Mesothelial cell of epicardium (in vitro differentiated cells): ENCODE data around the gene FXYD3. TPM values are rescaled to one million over a fixed set of nuclear protein-coding genes. Genes with fewer than 3 reads are reported as not detected.

Experiments used
- DNase-seq, 2 experiments: peaks; one replicate each; pipeline ENCODE4 v3.0.0; 2021; ENCODE audit warnings: low spot score in 2 of 2; ENCODE audit not compliant: unreplicated experiment in 2 of 2
- H3K27ac Mint-ChIP-seq: 2 replicates; pipeline ENCODE4 v1.8.0; 2021; ENCODE audit warnings: mixed read lengths
- H3K27me3 Mint-ChIP-seq: 2 replicates; pipeline ENCODE4 v1.8.0; 2021; ENCODE audit warnings: low read depth, mixed read lengths
- H3K36me3 Mint-ChIP-seq: 2 replicates; pipeline ENCODE4 v1.8.0; 2021; ENCODE audit warnings: mixed read lengths
- H3K4me1 Mint-ChIP-seq: 2 replicates; pipeline ENCODE4 v1.8.0; 2021; ENCODE audit warnings: mixed read lengths
- H3K4me3 Mint-ChIP-seq: 2 replicates; pipeline ENCODE4 v1.8.0; 2021; ENCODE audit warnings: mild to moderate bottlenecking, moderate library complexity, mixed read lengths
- H3K9me3 Mint-ChIP-seq: 2 replicates; pipeline ENCODE4 v1.8.0; 2021; ENCODE audit warnings: mixed read lengths
- CTCF ChIP-seq: fragments of 200-600 bp; sonication (generic); IDR thresholded peaks from one replicate; pipeline ENCODE4 v1.5.0; 2021; ENCODE audit warnings: antibody characterized with exemption; ENCODE audit not compliant: unreplicated experiment
- total RNA-seq: library from RNA; stranded (reverse); gene quantifications from 3 replicates; pipeline ENCODE4 v1.2.1, GENCODE V29; 2021

The FXYD3 gene
- total RNA-seq, 1 donor from 2014 or later: 5.5 TPM

GRCh38 chr19:35108730-35109129 lies 6.9 kb upstream of the FXYD3 start:
- H3K36me3 Mint-ChIP-seq: no peaks in the 10 kb centered on the region
- no peaks in the 10 kb centered on the region for H3K9me3 Mint-ChIP-seq
- no peak for DNase-seq
- H3K27me3 Mint-ChIP-seq: no peaks in the 10 kb centered on the region
- no peak overlapping the region for H3K27ac Mint-ChIP-seq
- H3K4me1 Mint-ChIP-seq: peaks cover 2% of the 10 kb centered on the region
- H3K4me3 Mint-ChIP-seq: no peak overlapping the region
- no peak for TF ChIP-seq CTCF

GRCh38 chr19:35109395-35110112 lies 6.1 kb upstream of the FXYD3 start:
- TF ChIP-seq CTCF: no peak
- Mint-ChIP-seq H3K27ac (no peak overlapping the region), H3K4me3 (no peak overlapping the region), H3K9me3 (no peaks in the 10 kb centered on the region), H3K4me1 (peaks cover 6% of the 10 kb centered on the region), H3K27me3 (no peaks in the 10 kb centered on the region), H3K36me3 (no peaks in the 10 kb centered on the region)
- DNase-seq: no peak

GRCh38 chr19:35110974-35111373 lies 4.6 kb upstream of the FXYD3 start:
- H3K36me3 Mint-ChIP-seq: no peaks in the 10 kb centered on the region
- H3K4me1 Mint-ChIP-seq: peaks cover 17% of the 10 kb centered on the region
- no peak overlapping the region for H3K27ac Mint-ChIP-seq
- H3K9me3 Mint-ChIP-seq: no peaks in the 10 kb centered on the region
- H3K27me3 Mint-ChIP-seq: peaks cover 3% of the 10 kb centered on the region
- DNase-seq: no peak
- no peak overlapping the region for H3K4me3 Mint-ChIP-seq
- TF ChIP-seq CTCF: no peak

GRCh38 chr19:35112995-35113688 lies 2.5 kb upstream of the FXYD3 start:
- Mint-ChIP-seq H3K9me3 (no peaks in the 10 kb centered on the region), H3K27me3 (peaks cover 4% of the 10 kb centered on the region), H3K4me3 (no peak overlapping the region), H3K4me1 (peaks cover 26% of the 10 kb centered on the region), H3K27ac (no peak overlapping the region), H3K36me3 (no peaks in the 10 kb centered on the region)
- no peak for TF ChIP-seq CTCF
- no peak for DNase-seq

- no peaks in the 10 kb centered on the region for H3K36me3 Mint-ChIP-seq
- H3K4me1 Mint-ChIP-seq: peaks cover 26% of the 10 kb centered on the region
- H3K27ac Mint-ChIP-seq: no peak overlapping the region
- H3K27me3 Mint-ChIP-seq: peaks cover 4% of the 10 kb centered on the region
- peak; percentile 56 to 93 for DNase-seq
- peak overlapping the region; percentile 70 for H3K4me3 Mint-ChIP-seq
- no peaks in the 10 kb centered on the region for H3K9me3 Mint-ChIP-seq
- peak; percentile 91 for TF ChIP-seq CTCF
Measured at GRCh38 chr19:35114353-35115176, 1.1 kb upstream of the FXYD3 start.
